Thymus (tissue), 11 donors: ENCODE results near the gene DMKN. TPM values are rescaled to one million over a fixed set of nuclear protein-coding genes. Genes with fewer than 3 reads are reported as not detected.
A peak's percentile ranks its signal among the peaks of the same experiment; 100 is the strongest.

Experiments used
- DNase-seq, 9 donors: peaks; one replicate each; pipeline ENCODE4 v3.0.0-alpha.2; 2013; ENCODE audit warnings: low spot score in 9 of 9, low read depth in 6 of 9, missing footprints in 1 of 9
- H3K27ac ChIP-seq, 2 donors: one replicate each; pipeline ENCODE4 v1.5.1; 2013; ENCODE audit warnings: control low read depth in 1 of 2, low read depth in 1 of 2, low read length in 1 of 2, mild to moderate bottlenecking in 1 of 2, moderate library complexity in 1 of 2
- H3K27me3 ChIP-seq, 2 donors: one replicate each; pipeline ENCODE4 v1.5.1; 2013; ENCODE audit warnings: low read length in 1 of 2; ENCODE audit not compliant: control insufficient read depth in 2 of 2, insufficient read depth in 1 of 2
- H3K36me3 ChIP-seq, 2 donors: one replicate each; pipeline ENCODE4 v1.5.1; 2013; ENCODE audit warnings: low read length in 1 of 2, mild to moderate bottlenecking in 1 of 2, moderate library complexity in 1 of 2; ENCODE audit not compliant: control insufficient read depth in 2 of 2, insufficient read depth in 2 of 2
- H3K4me1 ChIP-seq, 2 donors: one replicate each; pipeline ENCODE4 v1.5.1; 2013; ENCODE audit warnings: low read length in 2 of 2; ENCODE audit not compliant: control insufficient read depth in 2 of 2, insufficient read depth in 2 of 2
- H3K4me3 ChIP-seq, 2 donors: one replicate each; pipeline ENCODE4 v1.5.1; 2013; ENCODE audit warnings: low read length in 2 of 2, control low read depth in 1 of 2, mild to moderate bottlenecking in 1 of 2
- H3K9me3 ChIP-seq, 2 donors: one replicate each; pipeline ENCODE4 v1.5.1; 2013; ENCODE audit warnings: low read length in 1 of 2, mild to moderate bottlenecking in 1 of 2; ENCODE audit not compliant: control insufficient read depth in 2 of 2, insufficient read depth in 1 of 2
- WGBS: extraction: QIAGEN DNeasy Blood & Tissue Kit; methylation state at CpG from one replicate; pipeline ENCODE4 v1.1.7; 2013; 5-methylcytosine and 5-hydroxymethylcytosine counted together
- polyA plus RNA-seq: library from polyadenylated mRNA; stranded (reverse); fragments of 200-250 nt; gene quantifications from one replicate; pipeline ENCODE4 v1.2.3, GENCODE V29; 2013
- total RNA-seq: library from RNA; stranded (reverse); fragments of 120-200 nt; gene quantifications from one replicate; pipeline ENCODE4 v1.2.4, GENCODE V29; 2013
- donor health status: healthy.

The DMKN gene
- total and polyA plus RNA-seq, 2 donors, result 23.2 to 175 TPM

GRCh38 chr19:35458192-35458591, 55.3 kb downstream of the DMKN start:
- H3K4me1 ChIP-seq, result peaks cover 0 to 36% of the 10 kb centered on the region in 2 donors
- no peak for DNase-seq
- H3K9me3 ChIP-seq, result no peaks in the 10 kb centered on the region
- H3K4me3 ChIP-seq, result no peak overlapping the region
- no peak overlapping the region for H3K27ac ChIP-seq
- H3K36me3 ChIP-seq, result no peaks in the 10 kb centered on the region
- H3K27me3 ChIP-seq, result no peaks in the 10 kb centered on the region
- WGBS, result 94% methylated on average over 1 of the region's 1 CpG

GRCh38 chr19:35457173-35457572, 56.3 kb downstream of the DMKN start:
- H3K27ac ChIP-seq, result peak overlapping the region in 1 of 2 donors; percentile 45
- H3K4me1 ChIP-seq, result peaks cover 0 to 27% of the 10 kb centered on the region in 2 donors

GRCh38 chr19:35455616-35456201, 57.7 kb downstream of the DMKN start:
- Histone ChIP-seq H3K4me3 (no peak overlapping the region), H3K27me3 (no peaks in the 10 kb centered on the region), H3K27ac (no peak overlapping the region), H3K36me3 (no peaks in the 10 kb centered on the region), H3K9me3 (no peaks in the 10 kb centered on the region), H3K4me1 (peaks cover 0 to 30% of the 10 kb centered on the region in 2 donors)
- WGBS, result 67% methylated on average over 3 of the region's 3 CpGs
- DNase-seq, result no peak

More at GRCh38 chr19:35457173-35457572, 56.3 kb downstream of the DMKN start:
- Histone ChIP-seq H3K9me3 (no peaks in the 10 kb centered on the region), H3K4me3 (no peak overlapping the region), H3K36me3 (no peaks in the 10 kb centered on the region), H3K27me3 (no peaks in the 10 kb centered on the region)
- WGBS, result 95% methylated on average over 5 of the region's 5 CpGs
- DNase-seq, result no peak

DNA sequence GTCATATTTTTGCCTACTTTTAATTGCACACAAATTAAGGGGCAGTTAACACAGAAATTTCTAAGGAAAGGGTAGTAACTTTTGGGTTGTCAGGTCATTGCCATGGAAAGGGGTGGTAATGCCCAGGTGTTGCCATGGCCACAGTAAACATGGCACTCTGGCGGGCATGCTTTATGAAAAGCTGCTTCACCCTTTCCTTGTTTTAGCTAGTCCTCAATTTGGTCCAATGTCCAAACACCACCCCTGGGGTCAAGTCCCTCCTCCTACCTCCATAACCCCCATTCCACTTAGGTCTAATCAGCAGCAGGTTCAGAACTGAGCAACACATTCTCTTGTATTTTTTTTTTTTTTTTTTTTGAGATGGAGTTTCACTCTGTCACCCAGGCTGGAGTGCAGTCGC, 58.8 kb downstream of the DMKN start:
- DNase-seq, result no peak
- Histone ChIP-seq H3K27me3 (peaks cover under 1 to 8% of the 10 kb centered on the region in 2 donors), H3K4me3 (no peak overlapping the region), H3K4me1 (peaks cover 0 to 27% of the 10 kb centered on the region in 2 donors), H3K9me3 (no peaks in the 10 kb centered on the region), H3K36me3 (no peaks in the 10 kb centered on the region), H3K27ac (no peak overlapping the region)
- WGBS, result 95% methylated on average over 2 of the region's 2 CpGs

DNA sequence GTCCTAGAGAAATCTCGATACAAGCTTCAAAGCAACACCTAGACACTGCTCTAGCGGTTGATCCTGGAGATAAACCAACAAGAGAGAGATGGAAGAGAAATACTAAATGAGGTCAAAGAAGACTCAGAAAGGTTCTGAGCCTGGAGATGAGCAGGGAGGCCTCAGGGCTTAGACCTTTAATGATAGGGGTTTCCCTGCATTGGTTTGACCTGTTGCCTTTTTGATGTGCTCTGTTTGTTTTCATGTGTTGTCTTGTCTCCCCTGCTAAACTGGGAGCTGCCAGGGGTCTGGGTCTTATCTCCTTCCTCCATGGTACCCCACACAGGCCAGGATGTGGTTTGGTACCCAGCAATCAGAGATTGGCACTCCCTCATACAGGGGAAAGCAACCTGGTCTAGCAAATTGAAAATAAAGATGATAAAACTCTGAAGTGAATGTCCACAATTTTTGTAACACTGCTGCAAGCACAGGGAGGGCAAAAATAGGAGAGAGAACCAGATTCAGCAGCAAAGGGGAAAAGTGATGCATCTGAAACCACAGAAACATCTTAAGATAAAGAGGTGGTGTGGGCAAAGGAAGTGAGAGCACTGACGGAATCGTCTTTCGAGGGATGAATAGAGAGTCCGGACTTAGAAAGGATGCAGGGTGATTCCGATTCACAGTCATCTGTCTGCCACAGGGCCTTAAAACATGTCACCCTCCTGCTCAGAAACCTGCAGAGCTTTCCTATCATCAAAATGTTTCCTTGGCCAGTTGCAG, 61.9 kb downstream of the DMKN start:
- no peak for DNase-seq
- Histone ChIP-seq H3K36me3 (no peaks in the 10 kb centered on the region), H3K4me3 (no peak overlapping the region), H3K9me3 (no peaks in the 10 kb centered on the region), H3K4me1 (peaks cover 0 to 13% of the 10 kb centered on the region in 2 donors), H3K27me3 (peaks cover 3 to 23% of the 10 kb centered on the region in 2 donors), H3K27ac (no peak overlapping the region)
- WGBS, result 45% methylated on average over 7 of the region's 7 CpGs

- 92% methylated on average over 27 of the region's 27 CpGs for WGBS
- no peaks in the 10 kb centered on the region for H3K36me3 ChIP-seq
- H3K4me1 ChIP-seq, result peaks cover 0 to 13% of the 10 kb centered on the region in 2 donors
- H3K27ac ChIP-seq, result no peak overlapping the region
- DNase-seq, result no peak
- H3K27me3 ChIP-seq, result peaks cover 3 to 23% of the 10 kb centered on the region in 2 donors
- H3K4me3 ChIP-seq, result no peak overlapping the region
- H3K9me3 ChIP-seq, result no peaks in the 10 kb centered on the region
Measured at GRCh38 chr19:35449359-35450043, 63.9 kb downstream of the DMKN start.

- DNase-seq, result no peak
- Histone ChIP-seq H3K36me3 (no peaks in the 10 kb centered on the region), H3K27ac (peak within 1 kb of the TSS in 1 of 2 donors; percentile 15), H3K27me3 (peaks cover 3 to 23% of the 10 kb centered on the region in 2 donors), H3K9me3 (no peaks in the 10 kb centered on the region), H3K4me1 (peaks cover 0 to 13% of the 10 kb centered on the region in 2 donors), H3K4me3 (no peak within 1 kb of the TSS)
- 90% methylated on average over 12 of the region's 12 CpGs for WGBS
Measured at GRCh38 chr19:35447606-35448469, 65.6 kb downstream of the DMKN start, which contains the start of gene FFAR2. TSS of gene FFAR2 (plus strand) at chr19:35448257. CDS start at chr19:35449715, 1,458 bp downstream.
